Thyroid gland (tissue), 4 donors: ENCODE data around the gene LYPD6B. TPM values are rescaled to one million over a fixed set of nuclear protein-coding genes. Genes with fewer than 3 reads are reported as not detected.

Experiments
- DNase-seq, 2 donors: peaks; one replicate each; pipeline ENCODE4 v3.0.0-alpha.2; 2019
- H3K27ac ChIP-seq, 3 donors: fragments of 200-600 bp; sonication (generic); 1 replicate in 2 of 3; 2 replicates in 1 of 3; pipeline ENCODE4 v1.5.1; 2016 to 2019; ENCODE audit warnings: mild to moderate bottlenecking in 1 of 3, moderate library complexity in 1 of 3
- H3K27me3 ChIP-seq: fragments of 200-600 bp; sonication (generic); one replicate; pipeline ENCODE4 v1.5.1; 2019
- H3K36me3 ChIP-seq, 2 donors: fragments of 200-600 bp; sonication (generic); one replicate each; pipeline ENCODE4 v1.5.1; 2016 to 2019
- H3K4me1 ChIP-seq, 2 donors: fragments of 200-600 bp; sonication (generic); one replicate each; pipeline ENCODE4 v1.5.1; 2017 to 2019
- H3K4me3 ChIP-seq, 3 donors: fragments of 200-600 bp; sonication (generic); replicated peaks in 1 of 3; 1 replicate in 2 of 3; 2 replicates in 1 of 3; pipeline ENCODE4 v1.5.1; 2016; ENCODE audit warnings: mild to moderate bottlenecking in 1 of 3
- H3K9me3 ChIP-seq: fragments of 200-600 bp; sonication (generic); one replicate; pipeline ENCODE4 v1.5.1; 2017
- POLR2A ChIP-seq, 2 donors: fragments of 450-650 bp; IDR thresholded peaks; one replicate each; pipeline ENCODE4 v1.6.1; 2017; ENCODE audit warnings: antibody characterized with exemption in 2 of 2, mild to moderate bottlenecking in 2 of 2, moderate library complexity in 1 of 2
- WGBS, 2 donors: methylation state at CpG; one replicate each; pipeline ENCODE4 v1.1.5; 2017; 5-methylcytosine and 5-hydroxymethylcytosine counted together
- intact Hi-C: fragments of 100-400 bp; cut with DNase I; formaldehyde crosslinking; loops from one replicate; pipeline ENCODE4 v1.15.1; 2023
- total RNA-seq, 4 donors: library from RNA; depleted of rRNA; stranded (reverse); fragments of >200 nt; gene quantifications; one replicate each; pipeline ENCODE4 v1.2.3, GENCODE V29; 2016
- TF ChIP-seq, protein P1 (sequence below), 6 experiments: fragments of 200-600 bp in 3 of 6; fragments of 450-650 bp in 3 of 6; sonication (generic) in 3 of 6; IDR thresholded peaks; one replicate each; pipeline ENCODE4 v1.5.1; 2016 to 2019; ENCODE audit warnings: antibody characterized with exemption in 6 of 6, mild to moderate bottlenecking in 2 of 6, inconsistent platforms in 1 of 6, moderate library complexity in 1 of 6

The LYPD6B gene
- total RNA-seq, 4 donors from 2014 or later = 0.40 TPM; not detected in 3

DNA sequence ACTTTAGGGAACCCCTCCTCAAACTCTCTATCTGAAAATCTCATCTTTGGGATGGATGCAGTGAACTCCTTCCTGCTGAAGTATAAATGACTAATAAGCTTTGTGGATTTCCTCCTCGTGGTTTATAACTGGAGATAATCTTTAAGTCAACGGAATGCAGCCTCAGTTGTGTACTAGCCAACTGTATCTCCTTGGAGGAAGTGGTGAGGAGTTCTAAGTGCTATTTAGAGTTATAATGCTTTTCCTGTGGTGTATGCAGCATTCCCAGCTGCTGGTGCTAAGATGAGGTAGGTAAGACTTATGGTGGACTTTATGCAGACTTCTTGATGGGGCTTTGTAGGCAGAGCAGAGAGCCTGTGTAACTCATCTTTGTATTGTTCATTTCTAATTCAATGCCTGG, 90.9 kb downstream of the LYPD6B start:
- no peaks in the 10 kb centered on the region for H3K36me3 ChIP-seq
- WGBS, 2 donors = 67 to 71% methylated on average over 2 of the region's 2 CpGs

DNA sequence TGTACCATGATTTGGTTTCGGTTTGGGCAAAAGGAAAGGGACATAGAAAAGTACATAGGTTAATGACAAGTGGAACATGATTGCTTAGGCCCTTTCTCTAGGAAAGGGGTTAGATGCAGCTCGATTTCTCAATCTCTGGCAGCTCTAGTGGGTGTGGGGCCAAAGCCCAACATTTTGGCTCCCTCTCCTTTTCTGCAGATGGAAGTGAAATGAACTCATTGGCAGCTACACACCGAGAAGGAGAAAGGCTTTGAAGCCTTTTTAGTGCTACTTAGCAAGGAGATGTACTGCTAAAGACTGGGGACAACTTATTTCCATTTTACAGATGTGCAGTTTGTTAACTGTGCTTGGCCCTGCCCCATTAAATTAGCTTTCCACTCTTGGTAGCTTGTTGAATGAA, 93.8 kb downstream of the LYPD6B start:
- no peaks in the 10 kb centered on the region for H3K4me1 ChIP-seq
- WGBS, 2 donors = 64 to 76% methylated on average over 3 of the region's 3 CpGs
- intact Hi-C loops = no loop called here

More for the DNA sequence above, 90.9 kb downstream of the LYPD6B start:
- H3K4me1 ChIP-seq = no peaks in the 10 kb centered on the region
- no peak for DNase-seq
- no peak for TF ChIP-seq POLR2A (IDR thresholded peaks at IDR 0.05)
- TF ChIP-seq, protein P1, sequence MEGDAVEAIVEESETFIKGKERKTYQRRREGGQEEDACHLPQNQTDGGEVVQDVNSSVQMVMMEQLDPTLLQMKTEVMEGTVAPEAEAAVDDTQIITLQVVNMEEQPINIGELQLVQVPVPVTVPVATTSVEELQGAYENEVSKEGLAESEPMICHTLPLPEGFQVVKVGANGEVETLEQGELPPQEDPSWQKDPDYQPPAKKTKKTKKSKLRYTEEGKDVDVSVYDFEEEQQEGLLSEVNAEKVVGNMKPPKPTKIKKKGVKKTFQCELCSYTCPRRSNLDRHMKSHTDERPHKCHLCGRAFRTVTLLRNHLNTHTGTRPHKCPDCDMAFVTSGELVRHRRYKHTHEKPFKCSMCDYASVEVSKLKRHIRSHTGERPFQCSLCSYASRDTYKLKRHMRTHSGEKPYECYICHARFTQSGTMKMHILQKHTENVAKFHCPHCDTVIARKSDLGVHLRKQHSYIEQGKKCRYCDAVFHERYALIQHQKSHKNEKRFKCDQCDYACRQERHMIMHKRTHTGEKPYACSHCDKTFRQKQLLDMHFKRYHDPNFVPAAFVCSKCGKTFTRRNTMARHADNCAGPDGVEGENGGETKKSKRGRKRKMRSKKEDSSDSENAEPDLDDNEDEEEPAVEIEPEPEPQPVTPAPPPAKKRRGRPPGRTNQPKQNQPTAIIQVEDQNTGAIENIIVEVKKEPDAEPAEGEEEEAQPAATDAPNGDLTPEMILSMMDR (IDR thresholded peaks at IDR 0.05) = no peak
- no peaks in the 10 kb centered on the region for H3K9me3 ChIP-seq
- no peak overlapping the region for H3K4me3 ChIP-seq
- no peak overlapping the region for H3K27ac ChIP-seq
- intact Hi-C loops = no loop called here
- H3K27me3 ChIP-seq = no peaks in the 10 kb centered on the region

DNA sequence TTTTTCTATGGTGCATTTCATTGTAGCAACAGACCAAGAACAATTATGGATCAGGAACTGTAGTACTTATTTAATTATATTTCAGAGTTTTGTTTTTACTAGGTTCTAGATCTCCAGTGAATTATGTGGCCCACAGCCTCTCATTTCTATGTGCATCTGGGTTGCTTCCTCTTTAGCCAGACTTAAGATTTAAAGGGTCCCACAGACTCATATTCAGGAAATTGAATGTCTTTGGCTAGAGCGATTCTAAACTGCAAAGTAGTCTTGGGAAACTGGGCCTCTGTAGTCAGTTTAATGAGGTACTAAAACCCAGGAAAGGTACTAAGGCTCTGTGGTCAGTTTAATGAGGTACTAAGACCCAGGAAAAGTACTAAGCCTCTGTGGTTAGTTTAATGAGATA, 94.4 kb downstream of the LYPD6B start:
- no peak for DNase-seq
- TF ChIP-seq, protein P1 (IDR thresholded peaks at IDR 0.05) = no peak
- TF ChIP-seq POLR2A (IDR thresholded peaks at IDR 0.05) = no peak
- intact Hi-C loops = no loop called here
- no peaks in the 10 kb centered on the region for H3K4me1 ChIP-seq
- H3K4me3 ChIP-seq = no peak overlapping the region
- no peaks in the 10 kb centered on the region for H3K27me3 ChIP-seq
- 81 to 92% methylated on average over 1 of the region's 1 CpG for WGBS, 2 donors
- H3K27ac ChIP-seq = no peak overlapping the region
- no peaks in the 10 kb centered on the region for H3K36me3 ChIP-seq
- no peaks in the 10 kb centered on the region for H3K9me3 ChIP-seq

More for the DNA sequence above, 93.8 kb downstream of the LYPD6B start:
- no peak overlapping the region for H3K4me3 ChIP-seq
- H3K27me3 ChIP-seq = no peaks in the 10 kb centered on the region
- no peaks in the 10 kb centered on the region for H3K36me3 ChIP-seq
- no peaks in the 10 kb centered on the region for H3K9me3 ChIP-seq
- no peak for DNase-seq
- no peak overlapping the region for H3K27ac ChIP-seq
- TF ChIP-seq POLR2A (IDR thresholded peaks at IDR 0.05) = no peak
- TF ChIP-seq, protein P1 (IDR thresholded peaks at IDR 0.05) = no peak

DNA sequence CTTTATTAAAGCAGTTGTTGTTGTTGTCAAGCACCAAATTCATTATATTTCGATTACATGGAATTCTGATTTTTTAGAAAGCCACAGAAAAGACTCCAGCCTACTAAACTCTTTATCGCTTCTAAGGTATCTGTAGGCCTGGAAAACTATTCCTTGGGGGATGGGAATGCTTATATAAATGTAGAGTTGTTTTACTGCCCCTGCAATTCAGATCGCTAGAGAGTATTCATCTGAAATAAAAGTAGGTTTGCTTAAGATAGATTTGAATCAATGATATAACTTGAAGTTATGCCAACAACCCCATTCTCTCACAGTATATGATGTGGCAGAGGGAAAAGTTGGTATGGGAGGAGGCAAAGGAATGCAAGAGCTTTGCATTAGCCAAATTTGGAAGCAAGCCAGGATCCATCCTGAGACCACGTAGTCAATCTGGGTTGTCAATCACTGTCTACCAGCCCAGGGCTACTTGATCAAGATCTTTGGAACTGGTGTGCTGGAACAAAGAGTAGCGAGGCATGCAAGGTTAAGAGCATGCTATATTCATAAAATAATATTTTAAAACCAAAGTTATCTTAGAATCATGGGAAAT, 95.9 kb downstream of the LYPD6B start:
- Histone ChIP-seq H3K36me3 (no peaks in the 10 kb centered on the region), H3K9me3 (no peaks in the 10 kb centered on the region), H3K27me3 (no peaks in the 10 kb centered on the region), H3K4me1 (no peaks in the 10 kb centered on the region), H3K27ac (no peak overlapping the region), H3K4me3 (no peak overlapping the region)
- DNase-seq = no peak
- TF ChIP-seq, protein P1 (IDR thresholded peaks at IDR 0.05) = no peak
- no peak for TF ChIP-seq POLR2A (IDR thresholded peaks at IDR 0.05)
- intact Hi-C loops = no loop called here
- 67 to 75% methylated on average over 5 of the region's 5 CpGs for WGBS, 2 donors

DNA sequence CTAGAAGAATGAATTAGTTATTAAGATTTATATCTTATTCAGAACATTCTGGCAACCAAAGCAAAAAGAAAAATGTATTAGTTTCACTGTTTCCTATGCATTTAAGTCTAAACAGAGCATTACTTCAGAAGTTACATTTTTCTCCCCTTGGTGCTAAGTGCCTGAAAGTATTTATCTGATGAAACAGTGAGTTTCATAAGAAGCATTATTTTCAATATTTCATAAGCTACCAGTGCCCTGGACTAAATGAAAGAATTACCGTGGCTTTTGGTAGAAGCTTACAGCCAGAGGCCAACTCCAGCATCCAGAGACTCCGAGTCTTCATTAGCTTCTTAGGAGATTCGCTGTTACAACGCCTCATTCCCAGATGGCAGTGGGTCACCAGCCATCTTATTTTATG, 97.6 kb downstream of the LYPD6B start:
- Histone ChIP-seq H3K36me3 (no peaks in the 10 kb centered on the region), H3K27me3 (no peaks in the 10 kb centered on the region), H3K4me1 (no peaks in the 10 kb centered on the region), H3K9me3 (no peaks in the 10 kb centered on the region), H3K27ac (no peak overlapping the region), H3K4me3 (no peak overlapping the region)
- DNase-seq = no peak
- TF ChIP-seq POLR2A (IDR thresholded peaks at IDR 0.05) = no peak
- TF ChIP-seq, protein P1 (IDR thresholded peaks at IDR 0.05) = no peak
- intact Hi-C loops = no loop called here
- 92 to 97% methylated on average over 4 of the region's 4 CpGs for WGBS, 2 donors
